K562 treated with DMSO at 1 percent for 24 hours (cell line): ENCODE data around the gene EME1. TPM values are rescaled to one million over a fixed set of nuclear protein-coding genes. Genes with fewer than 3 reads are reported as not detected.

Source experiments
- total RNA-seq: library from RNA; unstranded; fragments of 300-600 nt; gene quantifications from 2 replicates; pipeline ENCODE4 v1.2.3, GENCODE V29; 2022; ENCODE audit warnings: low read depth; ENCODE audit not compliant: insufficient read depth

EME1 gene
- total RNA-seq, result 16.1 and 18.5 TPM in 2 replicates

GRCh38 chr17:50372758-50373556 is at the start of gene EME1, which contains the start of gene MRPL27:
Gene EME1 (plus strand): TSS chr17:50373229. CDS start chr17:50375209, 1,980 bp downstream.
Gene MRPL27 (minus strand): TSS chr17:50373184. CDS start chr17:50373170, 14 bp downstream.

GRCh38 chr17:50345432-50346312 is 27.4 kb upstream of the EME1 start, which contains the start of gene XYLT2:
Gene XYLT2 (plus strand): TSS chr17:50346126. CDS start chr17:50346141, 15 bp downstream.

GRCh38 chr17:50397111-50397918 is 24.3 kb downstream of the EME1 start, which contains the start of gene LRRC59:
Gene LRRC59 (minus strand): TSS chr17:50397523. CDS start chr17:50397317, 206 bp downstream.

DNA sequence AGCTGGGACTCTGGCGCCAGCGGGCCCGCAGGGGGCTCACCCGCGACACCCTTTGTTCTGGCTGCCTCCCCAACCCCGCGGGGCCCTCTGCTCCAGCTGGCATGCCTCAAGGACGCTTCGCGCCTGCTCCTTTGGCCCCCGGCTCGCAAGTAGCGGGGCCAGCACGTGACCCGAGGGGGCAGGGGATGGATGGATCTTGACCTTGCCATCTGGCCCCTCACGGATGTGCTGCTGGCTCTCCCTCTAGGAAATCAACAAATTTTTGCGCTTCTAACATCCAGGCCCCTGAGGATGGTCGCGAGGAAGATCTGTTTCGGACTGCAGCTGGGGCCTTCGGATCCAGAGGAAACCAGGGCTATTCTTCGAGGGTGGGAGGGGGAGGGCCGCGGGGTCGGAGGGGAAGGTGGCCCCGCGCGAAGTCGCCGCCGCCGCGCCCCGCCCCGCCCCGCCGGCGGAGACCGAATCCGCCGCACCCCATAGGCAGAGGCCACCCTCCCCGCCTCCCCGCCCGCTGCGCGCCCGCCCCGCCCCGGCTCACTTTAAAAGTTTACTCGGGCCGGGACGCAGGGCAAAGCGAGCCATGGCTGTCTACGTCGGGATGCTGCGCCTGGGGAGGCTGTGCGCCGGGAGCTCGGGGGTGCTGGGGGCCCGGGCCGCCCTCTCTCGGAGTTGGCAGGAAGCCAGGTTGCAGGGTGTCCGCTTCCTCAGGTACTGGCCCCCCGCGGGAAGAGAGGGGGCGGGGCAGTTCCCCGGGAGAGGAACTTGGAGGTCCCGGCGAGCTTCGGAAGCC is 52.8 kb downstream of the EME1 start, which contains the start of gene ACSF2:
ACSF2 (plus strand) TSS at position 537 of the 790 bp plus-strand sequence; CDS start at position 581, 44 bp downstream.

Other genes with a start within 250 kb of the EME1 start
- gene SAMD14, start 243.1 kb upstream of the EME1 start, total RNA-seq, result 0.14 and 0.30 TPM in 2 replicates
- 42.0 and 44.4 TPM in 2 replicates for gene PPP1R9B, start 222.6 kb upstream of the EME1 start, total RNA-seq
- gene SGCA, start 207.2 kb upstream of the EME1 start, total RNA-seq, result not detected in 2 replicates
- gene COL1A1, start 171.6 kb upstream of the EME1 start, total RNA-seq, result 3.7 and 4.8 TPM in 2 replicates
- 1.8 and 3.5 TPM in 2 replicates for gene TMEM92, start 98.8 kb upstream of the EME1 start, total RNA-seq
- 9.8 and 10.3 TPM in 2 replicates for gene XYLT2, start 27.1 kb upstream of the EME1 start, total RNA-seq
- 79.7 and 83.4 TPM in 2 replicates for gene MRPL27, start within 50 bp of the EME1 start, total RNA-seq
- 152 and 158 TPM in 2 replicates for gene LRRC59, start 24.3 kb downstream of the EME1 start, total RNA-seq
- gene ACSF2, start 53.0 kb downstream of the EME1 start, total RNA-seq, result 33.3 and 34.0 TPM in 2 replicates
- not detected in 2 replicates for gene CHAD, start 95.7 kb downstream of the EME1 start, total RNA-seq
- gene RSAD1, start 105.6 kb downstream of the EME1 start, total RNA-seq, result 21.9 and 23.2 TPM in 2 replicates
- gene MYCBPAP, start 135.2 kb downstream of the EME1 start, total RNA-seq, result not detected in 2 replicates
- not detected in 2 replicates for gene EPN3, start 159.5 kb downstream of the EME1 start, total RNA-seq
- gene SPATA20, start 173.9 kb downstream of the EME1 start, total RNA-seq, result 5.3 and 6.1 TPM in 2 replicates
- gene CACNA1G, start 187.5 kb downstream of the EME1 start, total RNA-seq, result 0.08 and 0.09 TPM in 2 replicates